Adrenal gland (tissue), 5 donors: ENCODE data around the gene C16orf78.

Experiments used
- CTCF ChIP-seq, 6 experiments: fragments of 450-650 bp in 4 of 6; fragments of 200-600 bp in 2 of 6; sonication (generic) in 1 of 6; IDR thresholded peaks; 1 replicate in 5 of 6; 2 replicates in 1 of 6; pipeline versions ENCODE4 v1.5.1 to v1.8.0; 2016 to 2021; ENCODE audit warnings: antibody characterized with exemption in 6 of 6, mild to moderate bottlenecking in 2 of 6, moderate library complexity in 1 of 6
- POLR2A ChIP-seq, 2 donors: fragments of 450-650 bp; IDR thresholded peaks; one replicate each; pipeline ENCODE4 v1.6.1; 2017; ENCODE audit warnings: antibody characterized with exemption in 2 of 2, mild to moderate bottlenecking in 2 of 2, moderate library complexity in 1 of 2
- donor health status: DM: no; HTN: no; CAD: no.

GRCh38 chr16:49417354-49417753 is 43.8 kb downstream of the C16orf78 start:
- TF ChIP-seq CTCF (IDR thresholded peaks at IDR 0.05) (no peak), POLR2A (IDR thresholded peaks at IDR 0.05) (no peak)
